K562 (cell line): Measurements from ENCODE around the gene PACS2. TPM values are rescaled to one million over a fixed set of nuclear protein-coding genes. Genes with fewer than 3 reads are reported as not detected.

Experiments
- CTBP1 ChIP-seq: fragments of 450-650 bp; IDR thresholded peaks from 2 replicates; pipeline ENCODE4 v1.6.1; 2016; ENCODE audit warnings: borderline replicate concordance
- ELF1 ChIP-seq: fragments of 200-800 bp; sonication (Bioruptor generic); IDR thresholded peaks from 2 replicates; pipeline ENCODE4 v1.6.1; 2016; ENCODE audit warnings: missing genetic modification characterization, missing compliant biosample characterization
- FOXP1 ChIP-seq: sonication (generic); formaldehyde crosslinking; IDR thresholded peaks from 2 replicates; pipeline ENCODE4 v1.8.0; 2022; ENCODE audit warnings: mild to moderate bottlenecking, missing genetic modification reagents
- MTA2 ChIP-seq: fragments of 450-650 bp; IDR thresholded peaks from 2 replicates; pipeline ENCODE4 v1.6.1; 2016; ENCODE audit warnings: low read depth
- NR2C2 ChIP-seq, 2 experiments: fragments of 200-800 bp in 1 of 2; sonication (Bioruptor generic) in 1 of 2; sonication (generic) in 1 of 2; formaldehyde crosslinking in 1 of 2; IDR thresholded peaks; 2 replicates each; pipeline versions ENCODE4 v1.6.1 to v1.8.0; 2016 to 2022; ENCODE audit warnings: mild to moderate bottlenecking in 1 of 2, missing compliant biosample characterization in 1 of 2, missing genetic modification characterization in 1 of 2, missing genetic modification reagents in 1 of 2
- PTRF ChIP-seq: fragments of 450-650 bp; IDR thresholded peaks from 2 replicates; pipeline ENCODE4 v1.6.1; 2016; ENCODE audit warnings: mild to moderate bottlenecking, missing genetic modification characterization, missing compliant biosample characterization
- TBP ChIP-seq: optimal IDR thresholded peaks from 2 replicates; pipeline ENCODE3; 2011; ENCODE audit warnings: low read depth, low read length, improper control_type of control experiment
- YY1 ChIP-seq, 3 experiments: IDR thresholded peaks; 2 replicates each; pipeline ENCODE4 v1.6.1; 2011; ENCODE audit warnings: low read length in 2 of 3, mild to moderate bottlenecking in 2 of 3, moderate library complexity in 2 of 3, borderline replicate concordance in 1 of 3, control low read depth in 1 of 3, low read depth in 1 of 3; ENCODE audit not compliant: insufficient read depth in 3 of 3, insufficient replicate concordance in 2 of 3, control insufficient read depth in 1 of 3, insufficient read length in 1 of 3; ENCODE audit errors: extremely low read depth in 1 of 3
- ZKSCAN1 ChIP-seq: fragments of 150-350 bp; IDR thresholded peaks from 2 replicates; pipeline ENCODE4 v1.6.1; 2016; ENCODE audit warnings: low read depth, low read length
- polyA plus RNA-seq, 8 experiments: library from polyadenylated mRNA; depleted of rRNA in 4 of 8; stranded (reverse) in 5 of 8; unstranded in 3 of 8; fragments of >200 nt; fragmentation: Nextera tagmentation in 2 of 8; fragmentation: Illumina TruSeq in 1 of 8; extraction: Ambion mirVana in 2 of 8; extraction: Trizol in 1 of 8; gene quantifications; 2 replicates each; pipeline versions ENCODE4 v1.2.1 to v1.2.3, GENCODE V29; 2011 to 2014; ENCODE audit warnings: inconsistent platforms in 1 of 8, missing spikeins in 1 of 8
- total RNA-seq, 7 experiments: library from RNA; depleted of rRNA in 6 of 7; stranded (reverse); fragments of >200 nt in 6 of 7; fragmentation: Illumina TruSeq in 2 of 7; extraction: Trizol in 2 of 7; gene quantifications; 2 replicates each; pipeline versions ENCODE4 v1.2.1 to v1.2.3, GENCODE V29; 2011 to 2021; ENCODE audit warnings: low replicate concordance in 1 of 7
- TF ChIP-seq, protein P1 (sequence below): IDR thresholded peaks from 3 replicates; pipeline ENCODE4 v1.6.1; 2011; ENCODE audit warnings: borderline replicate concordance, mild to moderate bottlenecking, moderate library complexity; ENCODE audit not compliant: insufficient read length; ENCODE audit errors: extremely low read depth
- TF ChIP-seq, protein P2 (sequence below): sonication (generic); formaldehyde crosslinking; IDR thresholded peaks from 2 replicates; pipeline ENCODE4 v1.8.0; 2022; ENCODE audit warnings: mild to moderate bottlenecking, missing genetic modification reagents
- TF ChIP-seq, protein P3 (sequence below): sonication (generic); formaldehyde crosslinking; IDR thresholded peaks from 2 replicates; pipeline ENCODE4 v1.4.0; 2020; ENCODE audit warnings: mild to moderate bottlenecking, missing genetic modification reagents
- TF ChIP-seq, protein P4 (sequence below): fragments of 450-650 bp; IDR thresholded peaks from 2 replicates; pipeline ENCODE4 v1.6.1; 2016; ENCODE audit warnings: antibody characterized with exemption

Gene PACS2
- total and polyA plus RNA-seq, 9 of the 15 experiments (the other 6 are each of a cell fraction or from before 2014, with no cell fraction given): 0.11 to 20.8 (median 9.9) TPM

DNA sequence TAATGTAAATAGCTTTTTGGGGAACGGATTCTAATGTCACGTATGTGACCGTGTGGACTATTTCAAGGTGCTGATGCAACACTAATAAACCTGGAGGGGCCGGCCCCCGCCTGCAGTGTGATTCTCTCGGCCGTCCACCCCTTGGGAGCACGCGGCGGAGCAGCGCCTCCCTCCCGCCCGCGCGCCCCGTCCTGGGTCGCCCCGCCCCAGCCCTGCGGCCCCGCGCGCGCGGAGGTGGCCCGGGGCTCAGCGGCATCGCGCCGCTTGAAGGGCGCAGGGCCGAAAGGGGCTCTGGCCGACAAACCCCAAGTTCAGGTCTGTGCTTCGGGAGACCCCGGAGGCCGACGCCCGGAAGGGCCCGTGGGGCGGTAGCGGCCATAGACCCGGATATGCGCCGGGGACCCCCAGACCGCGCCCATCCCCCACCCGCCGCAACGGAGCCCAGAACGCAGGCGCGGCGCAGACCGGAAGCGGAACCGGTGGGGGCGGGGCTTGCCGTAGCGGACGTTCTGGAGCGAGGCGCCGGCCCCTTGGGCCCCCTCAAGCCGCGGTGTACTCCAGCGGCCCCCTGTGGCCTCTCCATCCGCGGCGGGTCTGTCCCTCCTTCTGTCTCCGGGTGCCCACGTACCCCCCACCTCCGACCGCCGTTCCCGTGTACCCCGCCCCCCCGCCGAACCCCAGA is 83.6 kb downstream of the PACS2 start, which contains the start of gene TEX22 (continued):
- TF ChIP-seq, protein P1, sequence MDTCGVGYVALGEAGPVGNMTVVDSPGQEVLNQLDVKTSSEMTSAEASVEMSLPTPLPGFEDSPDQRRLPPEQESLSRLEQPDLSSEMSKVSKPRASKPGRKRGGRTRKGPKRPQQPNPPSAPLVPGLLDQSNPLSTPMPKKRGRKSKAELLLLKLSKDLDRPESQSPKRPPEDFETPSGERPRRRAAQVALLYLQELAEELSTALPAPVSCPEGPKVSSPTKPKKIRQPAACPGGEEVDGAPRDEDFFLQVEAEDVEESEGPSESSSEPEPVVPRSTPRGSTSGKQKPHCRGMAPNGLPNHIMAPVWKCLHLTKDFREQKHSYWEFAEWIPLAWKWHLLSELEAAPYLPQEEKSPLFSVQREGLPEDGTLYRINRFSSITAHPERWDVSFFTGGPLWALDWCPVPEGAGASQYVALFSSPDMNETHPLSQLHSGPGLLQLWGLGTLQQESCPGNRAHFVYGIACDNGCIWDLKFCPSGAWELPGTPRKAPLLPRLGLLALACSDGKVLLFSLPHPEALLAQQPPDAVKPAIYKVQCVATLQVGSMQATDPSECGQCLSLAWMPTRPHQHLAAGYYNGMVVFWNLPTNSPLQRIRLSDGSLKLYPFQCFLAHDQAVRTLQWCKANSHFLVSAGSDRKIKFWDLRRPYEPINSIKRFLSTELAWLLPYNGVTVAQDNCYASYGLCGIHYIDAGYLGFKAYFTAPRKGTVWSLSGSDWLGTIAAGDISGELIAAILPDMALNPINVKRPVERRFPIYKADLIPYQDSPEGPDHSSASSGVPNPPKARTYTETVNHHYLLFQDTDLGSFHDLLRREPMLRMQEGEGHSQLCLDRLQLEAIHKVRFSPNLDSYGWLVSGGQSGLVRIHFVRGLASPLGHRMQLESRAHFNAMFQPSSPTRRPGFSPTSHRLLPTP: no peak
- no peak for TF ChIP-seq ZKSCAN1
- TF ChIP-seq, protein P2, sequence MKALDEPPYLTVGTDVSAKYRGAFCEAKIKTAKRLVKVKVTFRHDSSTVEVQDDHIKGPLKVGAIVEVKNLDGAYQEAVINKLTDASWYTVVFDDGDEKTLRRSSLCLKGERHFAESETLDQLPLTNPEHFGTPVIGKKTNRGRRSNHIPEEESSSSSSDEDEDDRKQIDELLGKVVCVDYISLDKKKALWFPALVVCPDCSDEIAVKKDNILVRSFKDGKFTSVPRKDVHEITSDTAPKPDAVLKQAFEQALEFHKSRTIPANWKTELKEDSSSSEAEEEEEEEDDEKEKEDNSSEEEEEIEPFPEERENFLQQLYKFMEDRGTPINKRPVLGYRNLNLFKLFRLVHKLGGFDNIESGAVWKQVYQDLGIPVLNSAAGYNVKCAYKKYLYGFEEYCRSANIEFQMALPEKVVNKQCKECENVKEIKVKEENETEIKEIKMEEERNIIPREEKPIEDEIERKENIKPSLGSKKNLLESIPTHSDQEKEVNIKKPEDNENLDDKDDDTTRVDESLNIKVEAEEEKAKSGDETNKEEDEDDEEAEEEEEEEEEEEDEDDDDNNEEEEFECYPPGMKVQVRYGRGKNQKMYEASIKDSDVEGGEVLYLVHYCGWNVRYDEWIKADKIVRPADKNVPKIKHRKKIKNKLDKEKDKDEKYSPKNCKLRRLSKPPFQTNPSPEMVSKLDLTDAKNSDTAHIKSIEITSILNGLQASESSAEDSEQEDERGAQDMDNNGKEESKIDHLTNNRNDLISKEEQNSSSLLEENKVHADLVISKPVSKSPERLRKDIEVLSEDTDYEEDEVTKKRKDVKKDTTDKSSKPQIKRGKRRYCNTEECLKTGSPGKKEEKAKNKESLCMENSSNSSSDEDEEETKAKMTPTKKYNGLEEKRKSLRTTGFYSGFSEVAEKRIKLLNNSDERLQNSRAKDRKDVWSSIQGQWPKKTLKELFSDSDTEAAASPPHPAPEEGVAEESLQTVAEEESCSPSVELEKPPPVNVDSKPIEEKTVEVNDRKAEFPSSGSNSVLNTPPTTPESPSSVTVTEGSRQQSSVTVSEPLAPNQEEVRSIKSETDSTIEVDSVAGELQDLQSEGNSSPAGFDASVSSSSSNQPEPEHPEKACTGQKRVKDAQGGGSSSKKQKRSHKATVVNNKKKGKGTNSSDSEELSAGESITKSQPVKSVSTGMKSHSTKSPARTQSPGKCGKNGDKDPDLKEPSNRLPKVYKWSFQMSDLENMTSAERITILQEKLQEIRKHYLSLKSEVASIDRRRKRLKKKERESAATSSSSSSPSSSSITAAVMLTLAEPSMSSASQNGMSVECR (CRISPR knock-in tag): no peak
- no peak for TF ChIP-seq MTA2
- TF ChIP-seq CTBP1: peak; percentile 67; the same call in 1 of the 2 replicates
- TF ChIP-seq YY1 (IDR thresholded peaks at IDR 0.05; ENCODE audit: borderline replicate concordance in 1 of 3, control insufficient read depth in 1 of 3, extremely low read depth in 1 of 3, insufficient read depth in 3 of 3, insufficient read length in 1 of 3, insufficient replicate concordance in 2 of 3, low read depth in 1 of 3, low read length in 2 of 3): peak in 2 of 3 experiments; percentile 36 to 56
- TF ChIP-seq, protein P3, sequence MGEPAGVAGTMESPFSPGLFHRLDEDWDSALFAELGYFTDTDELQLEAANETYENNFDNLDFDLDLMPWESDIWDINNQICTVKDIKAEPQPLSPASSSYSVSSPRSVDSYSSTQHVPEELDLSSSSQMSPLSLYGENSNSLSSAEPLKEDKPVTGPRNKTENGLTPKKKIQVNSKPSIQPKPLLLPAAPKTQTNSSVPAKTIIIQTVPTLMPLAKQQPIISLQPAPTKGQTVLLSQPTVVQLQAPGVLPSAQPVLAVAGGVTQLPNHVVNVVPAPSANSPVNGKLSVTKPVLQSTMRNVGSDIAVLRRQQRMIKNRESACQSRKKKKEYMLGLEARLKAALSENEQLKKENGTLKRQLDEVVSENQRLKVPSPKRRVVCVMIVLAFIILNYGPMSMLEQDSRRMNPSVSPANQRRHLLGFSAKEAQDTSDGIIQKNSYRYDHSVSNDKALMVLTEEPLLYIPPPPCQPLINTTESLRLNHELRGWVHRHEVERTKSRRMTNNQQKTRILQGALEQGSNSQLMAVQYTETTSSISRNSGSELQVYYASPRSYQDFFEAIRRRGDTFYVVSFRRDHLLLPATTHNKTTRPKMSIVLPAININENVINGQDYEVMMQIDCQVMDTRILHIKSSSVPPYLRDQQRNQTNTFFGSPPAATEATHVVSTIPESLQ: no peak
- no peak for TF ChIP-seq NR2C2 (CRISPR knock-in tag; IDR thresholded peaks at IDR 0.05)
- TF ChIP-seq NR2C2 (tag; IDR thresholded peaks at IDR 0.05): peak; percentile 69
- peak; percentile 74; the same call in 1 of the 2 replicates for TF ChIP-seq FOXP1 (CRISPR knock-in tag)
- no peak for TF ChIP-seq PTRF (tag)
- TF ChIP-seq, protein P4, sequence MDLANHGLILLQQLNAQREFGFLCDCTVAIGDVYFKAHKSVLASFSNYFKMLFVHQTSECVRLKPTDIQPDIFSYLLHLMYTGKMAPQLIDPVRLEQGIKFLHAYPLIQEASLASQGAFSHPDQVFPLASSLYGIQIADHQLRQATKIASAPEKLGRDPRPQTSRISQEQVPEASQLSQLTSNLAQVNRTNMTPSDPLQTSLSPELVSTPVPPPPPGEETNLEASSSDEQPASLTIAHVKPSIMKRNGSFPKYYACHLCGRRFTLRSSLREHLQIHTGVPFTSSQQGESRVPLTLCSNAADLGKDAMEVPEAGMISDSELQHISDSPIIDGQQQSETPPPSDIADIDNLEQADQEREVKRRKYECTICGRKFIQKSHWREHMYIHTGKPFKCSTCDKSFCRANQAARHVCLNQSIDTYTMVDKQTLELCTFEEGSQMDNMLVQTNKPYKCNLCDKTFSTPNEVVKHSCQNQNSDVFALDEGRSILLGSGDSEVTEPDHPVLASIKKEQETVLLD: 0 out of 2 replicates have a peak, but pooled peaks have one; percentile 34
- peak; percentile 22 for TF ChIP-seq TBP
- TF ChIP-seq ELF1 (tag): peak; percentile 83
